Measurements from ENCODE around the gene GCN1. TPM values are rescaled to one million over a fixed set of nuclear protein-coding genes. Genes with fewer than 3 reads are reported as not detected.

The GCN1 gene
- total RNA-seq, 2 donors from 2014 or later: 39.7 to 83.1 TPM

DNA sequence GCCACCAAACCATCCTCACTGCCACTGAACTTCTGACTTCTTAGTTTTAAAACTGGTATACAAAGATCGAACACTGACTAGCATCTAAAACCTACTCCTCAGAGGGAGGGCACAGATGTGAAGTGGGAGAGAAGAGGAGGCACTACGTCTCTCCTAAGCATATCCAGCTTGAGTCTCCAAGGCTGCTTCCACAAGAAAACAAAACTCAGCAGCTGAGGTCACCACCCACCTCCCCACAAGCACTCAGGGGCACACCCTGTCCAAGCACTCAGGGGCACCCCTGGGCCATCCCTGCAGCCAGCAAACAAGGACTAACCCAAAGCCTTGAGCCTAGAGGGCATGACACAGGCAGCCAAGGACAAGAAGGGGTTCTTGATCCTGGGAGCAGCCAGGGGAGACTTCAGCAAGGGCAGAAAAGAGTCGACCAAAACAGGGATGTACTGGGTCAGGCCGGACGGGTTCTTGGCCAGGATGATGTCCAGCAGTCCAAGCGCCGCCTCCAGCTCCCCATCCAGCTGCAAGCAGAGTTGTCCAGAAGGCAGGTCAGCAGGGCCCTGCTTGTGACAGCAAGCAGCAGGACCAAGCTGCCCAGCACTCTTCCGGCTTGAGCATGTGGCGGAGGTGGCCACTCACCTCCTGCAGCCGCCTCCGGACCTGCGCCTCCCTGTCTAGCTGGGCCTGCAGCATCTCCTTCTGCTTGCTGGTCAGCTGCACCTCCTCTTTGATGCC, 34.8 kb downstream of the GCN1 start:
- no peak overlapping the region for H3K27ac ChIP-seq
- WGBS, 2 donors: 93 to 98% methylated on average over 6 to 12 of the region's 12 CpGs

DNA sequence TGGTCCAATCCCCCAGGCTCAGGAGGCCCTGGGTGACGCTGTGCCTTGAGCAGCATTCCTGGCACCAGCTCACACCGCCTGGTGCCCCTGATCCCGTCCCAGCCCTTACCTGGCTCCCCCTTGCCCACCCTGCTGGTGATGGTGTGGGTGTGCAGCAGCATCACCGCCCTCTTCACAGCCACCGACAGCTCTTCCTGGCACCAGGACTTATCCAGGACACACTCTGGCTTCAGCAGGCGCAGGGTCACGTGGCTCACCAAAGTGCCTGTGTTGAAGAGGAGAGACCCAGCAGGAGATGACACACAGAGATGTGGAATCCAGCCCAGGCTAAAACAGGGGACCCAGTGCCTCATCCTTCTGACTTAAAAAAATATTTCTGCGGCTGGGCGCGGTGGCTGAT, 36.2 kb downstream of the GCN1 start:
- Histone ChIP-seq H3K36me3 (replicated peaks in 1 of 2; ENCODE audit: insufficient read depth in 1 of 2, low read depth in 2 of 2) (peaks cover 27 to 83% of the 10 kb centered on the region in 2 donors), H3K4me3 (no peak overlapping the region), H3K9me3 (no peaks in the 10 kb centered on the region), H3K27me3 (no peaks in the 10 kb centered on the region), H3K4me1 (no peaks in the 10 kb centered on the region), H3K27ac (no peak overlapping the region)
- ATAC-seq (no peak), DNase-seq (no peak)
- 93 to 100% methylated on average over 7 to 10 of the region's 10 CpGs for WGBS, 2 donors
- TF ChIP-seq POLR2A (IDR thresholded peaks at IDR 0.05): no peak
- TF ChIP-seq, protein P1, sequence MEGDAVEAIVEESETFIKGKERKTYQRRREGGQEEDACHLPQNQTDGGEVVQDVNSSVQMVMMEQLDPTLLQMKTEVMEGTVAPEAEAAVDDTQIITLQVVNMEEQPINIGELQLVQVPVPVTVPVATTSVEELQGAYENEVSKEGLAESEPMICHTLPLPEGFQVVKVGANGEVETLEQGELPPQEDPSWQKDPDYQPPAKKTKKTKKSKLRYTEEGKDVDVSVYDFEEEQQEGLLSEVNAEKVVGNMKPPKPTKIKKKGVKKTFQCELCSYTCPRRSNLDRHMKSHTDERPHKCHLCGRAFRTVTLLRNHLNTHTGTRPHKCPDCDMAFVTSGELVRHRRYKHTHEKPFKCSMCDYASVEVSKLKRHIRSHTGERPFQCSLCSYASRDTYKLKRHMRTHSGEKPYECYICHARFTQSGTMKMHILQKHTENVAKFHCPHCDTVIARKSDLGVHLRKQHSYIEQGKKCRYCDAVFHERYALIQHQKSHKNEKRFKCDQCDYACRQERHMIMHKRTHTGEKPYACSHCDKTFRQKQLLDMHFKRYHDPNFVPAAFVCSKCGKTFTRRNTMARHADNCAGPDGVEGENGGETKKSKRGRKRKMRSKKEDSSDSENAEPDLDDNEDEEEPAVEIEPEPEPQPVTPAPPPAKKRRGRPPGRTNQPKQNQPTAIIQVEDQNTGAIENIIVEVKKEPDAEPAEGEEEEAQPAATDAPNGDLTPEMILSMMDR (IDR thresholded peaks at IDR 0.05): no peak
- intact Hi-C loops (cut with DNase I): no loop called here

More for the DNA sequence above, 34.8 kb downstream of the GCN1 start:
- Histone ChIP-seq H3K4me1 (no peaks in the 10 kb centered on the region), H3K36me3 (replicated peaks in 1 of 2; ENCODE audit: insufficient read depth in 1 of 2, low read depth in 2 of 2) (peaks cover 36 to 76% of the 10 kb centered on the region in 2 donors), H3K9me3 (no peaks in the 10 kb centered on the region), H3K27me3 (no peaks in the 10 kb centered on the region), H3K4me3 (no peak overlapping the region)
- intact Hi-C loops (cut with DNase I): no loop called here
- no peak for ATAC-seq
- DNase-seq: no peak
- TF ChIP-seq, protein P1 (IDR thresholded peaks at IDR 0.05): no peak
- no peak for TF ChIP-seq POLR2A (IDR thresholded peaks at IDR 0.05)

DNA sequence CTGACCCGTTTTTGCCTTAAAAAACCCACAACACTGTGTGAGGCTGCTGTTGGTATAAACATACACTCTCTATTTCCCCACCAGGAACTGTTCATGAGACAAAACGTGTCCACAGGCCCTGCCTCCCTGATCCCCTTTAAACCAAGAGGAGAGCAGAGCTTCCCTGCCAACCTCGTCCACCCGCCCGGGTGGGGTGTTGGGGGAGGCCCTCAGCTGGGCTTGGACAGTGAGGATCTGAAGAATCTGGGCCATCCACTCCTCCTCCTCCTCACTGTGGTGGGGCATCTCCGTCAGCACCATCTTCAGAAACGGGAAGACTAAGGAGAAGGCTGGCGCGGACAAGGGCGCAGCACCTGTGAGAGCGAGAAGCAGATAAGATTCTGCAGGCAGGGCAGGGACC, 36.8 kb downstream of the GCN1 start:
- Histone ChIP-seq H3K4me3 (no peak overlapping the region), H3K4me1 (no peaks in the 10 kb centered on the region), H3K27ac (no peak overlapping the region), H3K27me3 (no peaks in the 10 kb centered on the region), H3K36me3 (replicated peaks in 1 of 2; ENCODE audit: insufficient read depth in 1 of 2, low read depth in 2 of 2) (peaks cover 27 to 83% of the 10 kb centered on the region in 2 donors), H3K9me3 (no peaks in the 10 kb centered on the region)
- intact Hi-C loops (cut with DNase I): no loop called here
- no peak for ATAC-seq
- DNase-seq: no peak
- no peak for TF ChIP-seq POLR2A (IDR thresholded peaks at IDR 0.05)
- TF ChIP-seq, protein P1 (IDR thresholded peaks at IDR 0.05): no peak
- WGBS, 2 donors: 87 to 91% methylated on average over 11 of the region's 11 CpGs

DNA sequence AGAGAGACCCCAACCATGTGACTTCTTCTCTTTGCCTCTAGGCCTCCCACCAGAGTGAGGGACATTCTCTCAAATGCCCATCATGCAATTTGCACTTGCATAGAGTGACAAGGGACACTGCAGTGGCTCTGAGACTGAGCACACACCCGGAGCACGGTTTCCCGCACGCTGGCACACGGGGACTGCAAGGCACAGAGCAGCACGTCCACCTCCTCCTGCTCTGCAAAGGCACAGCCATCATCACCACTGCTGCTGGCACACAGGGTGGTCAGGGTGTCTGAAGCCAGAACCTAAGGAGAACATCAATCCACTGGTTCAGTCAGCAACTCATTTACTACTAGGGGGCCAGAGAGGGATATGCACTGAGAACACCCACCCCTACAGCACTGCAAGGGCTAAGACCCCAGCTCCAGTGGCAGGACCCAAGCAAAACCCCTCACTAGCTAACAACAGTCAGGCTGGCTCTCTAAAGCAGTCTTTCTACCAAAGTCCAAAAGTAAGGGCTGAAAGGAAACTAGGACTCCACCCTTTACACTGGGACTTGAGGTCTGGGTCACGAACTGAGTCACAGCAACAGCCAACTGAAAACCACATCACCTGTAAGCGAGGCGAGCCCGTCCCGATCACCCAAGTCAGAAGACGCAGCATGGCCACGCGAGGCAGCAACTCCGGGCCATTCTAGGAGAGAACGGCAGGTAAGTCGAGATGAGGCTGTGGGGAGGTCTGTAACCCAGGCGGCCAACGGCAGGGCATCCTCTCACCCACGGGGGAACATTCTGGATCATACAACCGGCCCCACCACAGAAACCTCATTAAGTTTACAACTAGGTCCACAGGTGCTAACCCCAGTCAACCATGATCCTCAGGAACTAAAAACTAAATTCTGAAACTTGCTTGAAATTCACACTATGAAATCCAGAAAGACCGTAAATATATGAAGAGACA, 37.9 kb downstream of the GCN1 start:
- intact Hi-C loops (cut with DNase I): no loop called here
- DNase-seq: no peak
- no peak for ATAC-seq
- no peak overlapping the region for H3K4me3 ChIP-seq
- H3K9me3 ChIP-seq: no peaks in the 10 kb centered on the region
- 91 to 92% methylated on average over 18 to 19 of the region's 22 CpGs for WGBS, 2 donors
- no peak for TF ChIP-seq POLR2A (IDR thresholded peaks at IDR 0.05)
- TF ChIP-seq, protein P1 (IDR thresholded peaks at IDR 0.05): no peak
- H3K27me3 ChIP-seq: no peaks in the 10 kb centered on the region
- peaks cover 27 to 73% of the 10 kb centered on the region in 2 donors for H3K36me3 ChIP-seq (replicated peaks in 1 of 2; ENCODE audit: insufficient read depth in 1 of 2, low read depth in 2 of 2)
- H3K27ac ChIP-seq: no peak overlapping the region
- no peaks in the 10 kb centered on the region for H3K4me1 ChIP-seq

Measured in body of pancreas (tissue), 4 donors.